IMR-90 (cell line): ENCODE results near the gene PELI3.

Source experiments
- CTCF ChIP-seq: conservative IDR thresholded peaks from 2 replicates; pipeline ENCODE4 v1.5.1; 2012; ENCODE audit warnings: mild to moderate bottlenecking, low read depth, low read length, improper control_type of control experiment
- POLR2A ChIP-seq: IDR thresholded peaks from 2 replicates; pipeline ENCODE4 v1.6.1; 2012; ENCODE audit warnings: mild to moderate bottlenecking, low read depth, low read length

GRCh38 chr11:66438504-66439466, 27.9 kb upstream of the PELI3 start, which contains the start of gene MRPL11:
- TF ChIP-seq CTCF, result peak; percentile 87
- TF ChIP-seq POLR2A, result no peak
